Ammon's horn (tissue), 1 donor: ENCODE results near the gene IPMK.
"Not testable (repeated sequence)": the region's sequence is repeated elsewhere in the genome, so short reads cannot be mapped to it uniquely, and the experiment has no call there.

Source experiments
- DNase-seq: peaks from one replicate; pipeline ENCODE4 v3.0.0-alpha.2; 2016; ENCODE audit warnings: low spot score

IPMK gene

GRCh38 chr10:58266826-58267712 lies 625 bp downstream of the IPMK start:
- DNase-seq = peak; percentile 58

GRCh38 chr10:58266003-58266825 lies 1.5 kb downstream of the IPMK start:
- peak; percentile 14 for DNase-seq

DNA sequence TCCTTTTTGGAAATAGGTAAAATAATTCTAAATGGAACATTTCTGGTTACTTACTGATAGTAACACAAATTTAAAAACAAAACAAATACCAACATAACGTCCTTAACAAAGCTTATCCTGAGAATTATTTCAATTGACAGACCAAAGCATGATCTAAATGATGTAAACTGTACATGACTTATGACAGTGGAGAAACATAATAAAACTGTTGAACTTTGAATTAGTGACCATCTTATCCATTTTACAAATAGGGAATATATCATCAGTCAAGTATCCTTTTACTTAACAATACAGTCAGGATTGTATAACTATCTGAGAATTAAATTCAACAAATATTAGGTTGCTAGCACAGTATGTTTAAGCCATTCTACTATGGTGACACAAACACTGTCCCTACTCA lies 2.4 kb downstream of the IPMK start:
- no peak for DNase-seq

DNA sequence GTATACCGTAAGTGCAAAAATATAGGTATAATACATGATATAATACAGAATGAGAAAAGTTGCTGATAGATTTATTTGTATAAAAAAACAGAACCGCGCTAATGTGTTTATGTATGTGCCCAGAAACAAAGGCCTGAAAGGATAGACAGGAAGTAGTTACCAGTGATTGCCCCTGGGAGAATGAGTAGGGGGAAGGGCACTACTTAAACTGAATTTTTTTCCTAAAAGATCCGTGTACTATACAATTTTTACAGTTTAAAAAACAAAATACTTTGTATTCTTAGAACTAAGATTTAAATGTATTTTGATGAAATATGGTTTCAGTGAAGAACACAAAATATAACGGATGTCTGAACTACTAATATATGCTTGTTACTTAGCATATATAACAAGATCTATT lies 2.9 kb downstream of the IPMK start:
- DNase-seq = no peak

DNA sequence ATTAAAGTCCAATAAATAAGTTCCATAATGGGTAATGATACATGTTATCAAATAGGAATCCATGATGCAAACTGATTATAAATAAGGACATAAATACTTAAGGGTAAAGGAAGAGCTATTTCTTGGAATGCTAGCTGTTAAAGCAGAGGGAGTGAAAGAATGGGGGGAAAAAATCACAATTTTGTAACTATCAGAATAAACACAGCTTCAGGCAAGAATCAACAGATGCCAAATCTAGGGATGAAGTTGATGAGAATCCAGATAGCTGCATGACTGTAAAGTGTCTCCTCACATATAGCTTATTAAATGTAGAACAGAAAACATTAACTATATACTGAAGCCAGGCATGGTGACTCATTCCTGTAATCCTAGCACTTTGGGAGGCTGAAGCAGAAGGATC lies 4.9 kb downstream of the IPMK start:
- no peak for DNase-seq

DNA sequence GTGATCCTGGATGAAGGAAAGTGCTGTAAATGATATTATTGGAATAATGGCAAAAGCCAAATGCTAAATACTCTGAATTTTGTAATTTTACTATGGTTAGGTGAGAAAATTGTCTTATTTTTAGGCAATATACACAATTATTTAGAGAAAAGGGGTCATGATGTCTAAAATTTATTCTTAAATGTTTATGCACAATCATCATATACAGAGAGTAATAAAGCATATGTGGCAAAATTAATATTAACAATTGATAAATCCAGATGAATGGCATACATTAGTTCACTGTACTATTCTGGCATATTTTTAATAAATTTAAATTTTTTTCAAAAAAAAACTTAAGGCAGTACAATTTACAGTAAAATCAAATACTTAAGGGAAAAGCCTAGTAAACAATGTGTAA lies 7.4 kb downstream of the IPMK start:
- DNase-seq = no peak

DNA sequence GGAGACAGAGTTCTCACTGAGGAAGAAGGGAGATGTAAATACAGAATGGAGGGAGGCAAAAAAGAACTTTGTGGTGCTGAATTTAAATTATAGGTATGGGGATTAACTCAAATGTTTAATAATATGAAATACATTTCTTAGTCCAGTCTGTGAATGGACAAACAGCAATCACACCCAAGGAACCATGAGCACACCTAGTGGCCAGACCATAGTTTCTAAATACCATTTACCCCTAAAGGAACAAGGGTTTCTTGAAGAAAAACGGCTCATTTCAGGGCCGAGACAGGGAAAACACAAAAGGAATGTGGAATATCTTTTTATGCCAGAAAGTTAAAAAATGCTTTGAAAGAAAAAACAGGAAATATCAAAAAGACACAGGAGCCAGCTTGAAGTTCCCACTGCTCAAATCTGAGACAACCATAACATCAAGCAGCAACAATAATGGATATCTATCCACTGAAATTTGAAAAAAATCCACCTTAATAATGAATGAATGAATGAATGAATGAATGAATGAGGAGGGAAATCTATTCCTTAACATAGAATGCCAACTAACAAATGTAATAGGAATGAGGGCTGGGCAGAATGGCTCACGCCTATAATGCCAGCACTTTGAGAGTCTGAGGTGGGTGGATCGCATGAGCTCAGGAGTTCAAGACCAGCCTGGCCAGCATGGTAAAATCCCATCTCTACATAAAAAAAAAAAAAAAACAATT lies 8.6 kb downstream of the IPMK start:
- no peak for DNase-seq

DNA sequence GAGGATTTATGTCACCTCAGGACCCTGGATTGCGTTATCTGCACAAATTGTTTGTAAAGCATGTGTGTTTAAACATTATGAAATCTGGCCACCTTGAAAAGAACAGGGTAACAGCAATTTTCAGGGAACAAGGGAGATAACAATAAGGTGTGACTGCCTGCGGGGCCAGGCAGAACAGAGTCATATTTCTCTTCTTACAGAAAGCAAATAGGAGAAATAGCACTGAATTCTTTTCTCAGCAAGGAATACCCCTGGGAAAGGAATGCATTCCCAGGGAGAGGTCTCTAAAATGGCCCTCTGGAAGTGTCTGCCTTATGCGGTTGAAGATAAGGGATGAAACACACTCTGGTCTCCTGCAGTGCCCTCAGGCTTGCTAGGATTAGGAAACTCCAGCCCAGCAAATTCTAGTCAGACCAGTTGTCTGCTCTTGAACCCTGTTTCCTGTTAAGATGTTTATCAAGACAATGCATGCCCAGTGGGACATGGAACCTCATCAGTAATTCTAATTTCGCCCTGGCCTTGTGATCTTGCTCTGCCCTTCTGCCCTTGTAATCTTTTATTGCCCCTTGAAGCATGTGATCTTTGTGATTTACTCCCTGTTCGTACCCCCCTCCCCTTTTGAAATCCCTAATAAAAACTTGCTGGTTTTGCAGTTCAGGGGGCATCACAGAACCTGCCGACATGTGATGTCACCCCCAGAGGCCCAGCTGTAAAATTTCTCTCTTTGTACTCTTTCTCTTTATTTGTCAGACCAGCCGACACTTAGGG lies 11.5 kb downstream of the IPMK start:
- DNase-seq = not testable (repeated sequence)

- DNase-seq = no peak
These were observed 13.1 kb downstream of the IPMK start for GRCh38 chr10:58254644-58255043.

DNA sequence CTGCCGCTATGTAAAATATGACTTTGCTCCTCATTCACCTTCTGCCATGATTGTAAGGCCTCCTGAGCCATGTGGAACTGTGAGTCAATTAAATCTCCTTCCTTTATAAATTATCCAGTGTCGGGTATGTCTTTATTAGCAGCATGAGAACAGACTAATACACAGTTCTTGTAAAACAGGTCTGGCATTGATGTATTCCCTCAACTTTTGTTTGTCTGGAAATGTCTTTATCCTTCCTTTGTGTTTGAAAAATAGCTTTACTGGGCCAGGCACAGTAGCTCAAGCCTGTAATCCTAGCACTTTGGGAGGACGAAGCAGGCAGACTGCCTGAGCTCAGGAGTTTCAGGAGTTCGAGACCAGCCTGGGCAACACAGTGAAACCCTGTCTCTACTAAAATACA lies 14.5 kb downstream of the IPMK start:
- no peak for DNase-seq

GRCh38 chr10:58244666-58245065 lies 23.0 kb downstream of the IPMK start:
- not testable (repeated sequence) for DNase-seq

DNA sequence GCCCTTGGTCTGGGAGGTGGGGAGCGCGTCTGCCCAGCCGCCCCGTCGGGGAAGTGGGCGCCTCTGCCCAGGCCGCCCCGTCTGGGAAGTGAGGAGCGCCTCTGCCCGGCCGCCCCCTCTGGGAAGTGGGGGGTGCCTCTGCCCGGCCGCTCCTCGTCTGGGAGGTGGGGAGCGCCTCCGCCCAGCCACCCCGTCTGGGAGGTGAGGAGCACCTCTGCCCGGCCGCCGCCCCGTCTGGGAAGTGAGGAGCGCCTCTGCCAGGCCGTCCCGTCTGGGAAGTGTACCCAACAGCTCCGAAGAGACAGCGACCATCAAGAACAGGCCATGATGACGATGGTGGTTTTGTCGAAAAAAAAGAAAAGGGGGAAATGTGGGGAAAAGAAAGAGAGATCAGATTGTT lies 23.5 kb downstream of the IPMK start:
- not testable (repeated sequence) for DNase-seq

- DNase-seq = not testable (repeated sequence)
These were observed 23.9 kb downstream of the IPMK start for GRCh38 chr10:58243801-58244200.

GRCh38 chr10:58243269-58243668 lies 24.4 kb downstream of the IPMK start:
- no peak for DNase-seq

- no peak for DNase-seq
These were observed 26.3 kb downstream of the IPMK start for GRCh38 chr10:58241346-58241745.

DNA sequence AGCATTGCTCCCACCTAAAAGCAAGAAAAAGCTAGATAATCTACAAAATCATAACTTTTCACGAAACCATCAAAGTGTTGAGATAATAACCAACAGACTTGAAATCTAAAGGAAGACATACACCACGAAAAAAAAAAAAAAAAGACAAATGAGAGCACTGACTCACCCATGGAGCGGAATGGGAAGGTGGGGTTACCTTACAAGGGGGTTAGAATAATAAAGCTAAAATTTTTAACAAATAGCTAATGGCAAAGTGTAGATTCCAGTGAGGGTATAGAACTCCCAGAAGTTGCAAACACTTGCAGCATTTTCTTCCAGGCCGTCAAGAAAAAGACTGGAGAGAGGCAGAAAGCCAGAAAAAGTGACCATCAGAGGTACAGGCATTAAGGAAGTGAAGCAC lies 27.2 kb downstream of the IPMK start:
- DNase-seq = no peak

- DNase-seq = no peak
These were observed 28.0 kb downstream of the IPMK start for GRCh38 chr10:58239561-58240169.

DNA sequence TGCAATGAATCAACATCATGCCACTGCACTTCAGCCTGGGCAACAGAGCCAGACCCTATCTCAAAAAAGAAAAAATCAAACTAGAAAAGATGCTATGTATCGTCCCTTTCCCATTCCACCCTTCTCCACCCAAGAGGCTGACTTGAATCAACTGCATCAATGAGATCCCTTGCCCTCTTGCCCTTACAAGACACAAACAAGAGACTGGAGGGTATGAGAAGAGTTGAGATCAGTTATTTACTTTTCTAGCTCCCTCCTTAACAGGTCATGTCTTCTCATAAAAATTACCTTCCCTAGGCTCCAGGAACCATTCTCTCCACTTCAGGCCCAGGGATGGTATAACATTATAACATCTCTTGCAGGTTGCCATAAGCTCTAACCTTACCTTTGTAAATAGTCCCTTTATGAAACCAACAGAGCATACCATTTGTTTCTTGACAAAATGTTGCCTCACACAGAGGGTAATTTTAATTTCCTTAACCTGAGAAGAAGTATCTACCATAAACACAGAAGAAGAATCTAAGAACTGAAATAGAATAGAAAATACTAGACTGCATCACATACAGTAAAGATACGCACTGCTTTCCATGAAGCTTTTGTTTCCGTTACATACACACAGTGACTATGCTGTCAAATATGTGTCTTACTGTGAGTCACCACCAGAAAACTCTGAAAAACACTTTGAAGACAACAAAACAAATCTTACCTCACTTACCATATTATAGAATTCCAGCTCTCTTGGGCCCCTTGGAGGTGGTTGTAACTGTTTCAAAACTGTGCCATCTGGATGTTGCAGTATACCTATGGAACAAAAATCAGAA lies 30.5 kb downstream of the IPMK start:
- no peak for DNase-seq

GRCh38 chr10:58229856-58230255 lies 37.8 kb downstream of the IPMK start:
- peak; percentile 9 for DNase-seq

- no peak for DNase-seq
These were observed 42.0 kb downstream of the IPMK start for GRCh38 chr10:58225654-58226053.
